ENCODE data around the gene ELF1.

DNA sequence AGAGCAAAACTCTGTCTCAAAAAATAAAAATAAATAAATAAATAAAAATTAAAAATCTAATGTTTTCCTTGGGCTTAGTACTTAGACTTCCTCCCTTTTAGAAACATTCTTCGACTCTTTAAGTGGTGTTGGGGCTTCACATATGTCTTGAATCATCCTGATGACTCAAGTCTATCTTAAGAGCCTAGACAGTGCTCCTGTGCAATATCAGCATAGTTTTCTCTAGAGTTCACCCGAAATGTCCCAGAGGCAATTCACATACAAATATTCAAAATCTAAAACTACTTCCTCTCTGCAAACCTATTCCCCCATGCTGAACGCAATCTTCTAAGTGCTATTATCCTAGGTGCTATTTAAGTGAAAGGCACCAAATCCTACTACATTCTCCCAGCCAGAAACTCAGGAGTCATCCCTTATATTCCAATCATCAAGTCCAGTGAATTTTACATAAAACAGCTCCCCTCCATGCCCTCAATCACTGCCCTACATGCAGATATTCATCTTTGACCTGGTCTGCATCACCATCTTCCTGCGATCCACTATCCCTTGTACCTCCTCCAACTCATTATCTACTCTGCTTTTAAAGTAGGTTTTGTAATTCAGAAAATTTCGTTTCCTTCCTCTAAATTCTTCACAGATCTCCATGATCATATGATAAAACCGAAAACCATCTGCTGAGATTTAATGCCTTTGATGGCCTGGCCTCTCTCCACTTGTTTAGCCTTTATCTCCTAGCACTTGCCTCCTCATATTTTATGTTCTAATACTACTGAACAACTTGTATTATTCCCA lies 102.7 kb downstream of the ELF1 start:
- TF ChIP-seq, protein P1, sequence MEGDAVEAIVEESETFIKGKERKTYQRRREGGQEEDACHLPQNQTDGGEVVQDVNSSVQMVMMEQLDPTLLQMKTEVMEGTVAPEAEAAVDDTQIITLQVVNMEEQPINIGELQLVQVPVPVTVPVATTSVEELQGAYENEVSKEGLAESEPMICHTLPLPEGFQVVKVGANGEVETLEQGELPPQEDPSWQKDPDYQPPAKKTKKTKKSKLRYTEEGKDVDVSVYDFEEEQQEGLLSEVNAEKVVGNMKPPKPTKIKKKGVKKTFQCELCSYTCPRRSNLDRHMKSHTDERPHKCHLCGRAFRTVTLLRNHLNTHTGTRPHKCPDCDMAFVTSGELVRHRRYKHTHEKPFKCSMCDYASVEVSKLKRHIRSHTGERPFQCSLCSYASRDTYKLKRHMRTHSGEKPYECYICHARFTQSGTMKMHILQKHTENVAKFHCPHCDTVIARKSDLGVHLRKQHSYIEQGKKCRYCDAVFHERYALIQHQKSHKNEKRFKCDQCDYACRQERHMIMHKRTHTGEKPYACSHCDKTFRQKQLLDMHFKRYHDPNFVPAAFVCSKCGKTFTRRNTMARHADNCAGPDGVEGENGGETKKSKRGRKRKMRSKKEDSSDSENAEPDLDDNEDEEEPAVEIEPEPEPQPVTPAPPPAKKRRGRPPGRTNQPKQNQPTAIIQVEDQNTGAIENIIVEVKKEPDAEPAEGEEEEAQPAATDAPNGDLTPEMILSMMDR (IDR thresholded peaks at IDR 0.05): no peak
- no peak for TF ChIP-seq POLR2A (IDR thresholded peaks at IDR 0.05)
